HL-60 (cell line): ENCODE measurements around the gene NOC4L.

Experiments used
- DNase-seq, 2 experiments: peaks; one replicate each; pipeline ENCODE4 v3.0.0-alpha.2; 2010 to 2020; ENCODE audit warnings: low read depth in 1 of 2, low spot score in 1 of 2
- H3K27ac ChIP-seq: fragments of 250-450 bp; sonication (Bioruptor Pico); replicated peaks from 2 replicates; pipeline ENCODE4 v1.5.1; 2020; ENCODE audit warnings: mild to moderate bottlenecking, moderate library complexity
- H3K27me3 ChIP-seq: fragments of 250-450 bp; sonication (Bioruptor Pico); 2 replicates; pipeline ENCODE4 v1.5.1; 2021; ENCODE audit warnings: mild to moderate bottlenecking, moderate library complexity; ENCODE audit not compliant: insufficient read depth, poor library complexity, severe bottlenecking
- H3K4me3 ChIP-seq: replicated peaks from 2 replicates; pipeline ENCODE4 v1.5.1; 2011; ENCODE audit warnings: mild to moderate bottlenecking, control low read depth, low read length; ENCODE audit not compliant: insufficient read depth
- GABPA ChIP-seq: IDR thresholded peaks from 2 replicates; pipeline ENCODE4 v1.6.1; 2012; ENCODE audit warnings: low read depth
- POLR2AphosphoS5 ChIP-seq: IDR thresholded peaks from 2 replicates; pipeline ENCODE4 v1.6.1; 2012; ENCODE audit warnings: low read depth
- SPI1 ChIP-seq: IDR thresholded peaks from 2 replicates; pipeline ENCODE4 v1.6.1; 2012; ENCODE audit warnings: low read depth, mild to moderate bottlenecking, borderline replicate concordance
- TF ChIP-seq, protein P1 (sequence below): IDR thresholded peaks from one replicate; pipeline ENCODE4 v1.5.1; 2011; ENCODE audit warnings: low read length, control low read depth, inconsistent platforms; ENCODE audit not compliant: insufficient read depth
- TF ChIP-seq, protein P2 (sequence below): IDR thresholded peaks from 2 replicates; pipeline ENCODE4 v1.6.1; 2012; ENCODE audit warnings: low read depth; ENCODE audit not compliant: insufficient replicate concordance

Gene NOC4L

DNA sequence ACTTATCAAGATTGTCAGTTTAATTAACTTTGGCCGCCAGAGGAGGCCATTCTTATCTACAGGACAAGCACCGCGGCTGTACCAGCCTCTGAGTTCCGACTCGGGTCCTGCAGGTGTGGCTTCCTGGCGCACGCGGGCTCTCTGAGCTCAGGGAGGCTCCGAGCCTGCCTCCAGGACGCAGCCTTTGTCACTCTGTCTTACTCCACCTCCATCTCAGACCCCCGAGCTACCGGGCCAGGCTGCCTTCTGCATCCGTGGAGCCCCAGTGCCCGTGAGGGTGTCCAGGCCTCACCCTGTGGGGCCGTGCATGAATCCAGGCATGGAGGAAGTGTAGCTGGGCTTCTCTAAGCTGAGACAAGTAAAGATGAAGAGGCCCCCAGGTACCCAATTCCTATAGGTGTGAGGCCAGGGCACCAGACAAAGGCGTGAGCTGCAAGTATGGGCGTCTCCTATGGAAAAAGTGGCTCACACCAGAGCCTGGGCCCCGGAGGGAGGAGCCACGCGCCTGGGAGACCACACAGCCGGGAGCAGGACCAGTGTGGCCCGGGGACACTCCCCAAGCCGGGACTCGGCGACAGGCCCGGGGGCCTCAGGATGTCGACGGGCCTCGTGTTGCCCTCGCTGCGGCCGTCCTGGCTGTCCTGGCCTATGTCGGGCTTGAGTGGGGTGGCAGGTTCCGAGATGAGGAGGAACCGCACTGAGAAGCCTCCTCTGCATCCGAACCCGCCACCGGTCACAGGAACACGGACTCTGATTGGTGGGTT is 42.8 kb downstream of the NOC4L start:
- no peak for TF ChIP-seq GABPA
- no peak for TF ChIP-seq SPI1
- no peak for TF ChIP-seq POLR2AphosphoS5
- TF ChIP-seq, protein P1, sequence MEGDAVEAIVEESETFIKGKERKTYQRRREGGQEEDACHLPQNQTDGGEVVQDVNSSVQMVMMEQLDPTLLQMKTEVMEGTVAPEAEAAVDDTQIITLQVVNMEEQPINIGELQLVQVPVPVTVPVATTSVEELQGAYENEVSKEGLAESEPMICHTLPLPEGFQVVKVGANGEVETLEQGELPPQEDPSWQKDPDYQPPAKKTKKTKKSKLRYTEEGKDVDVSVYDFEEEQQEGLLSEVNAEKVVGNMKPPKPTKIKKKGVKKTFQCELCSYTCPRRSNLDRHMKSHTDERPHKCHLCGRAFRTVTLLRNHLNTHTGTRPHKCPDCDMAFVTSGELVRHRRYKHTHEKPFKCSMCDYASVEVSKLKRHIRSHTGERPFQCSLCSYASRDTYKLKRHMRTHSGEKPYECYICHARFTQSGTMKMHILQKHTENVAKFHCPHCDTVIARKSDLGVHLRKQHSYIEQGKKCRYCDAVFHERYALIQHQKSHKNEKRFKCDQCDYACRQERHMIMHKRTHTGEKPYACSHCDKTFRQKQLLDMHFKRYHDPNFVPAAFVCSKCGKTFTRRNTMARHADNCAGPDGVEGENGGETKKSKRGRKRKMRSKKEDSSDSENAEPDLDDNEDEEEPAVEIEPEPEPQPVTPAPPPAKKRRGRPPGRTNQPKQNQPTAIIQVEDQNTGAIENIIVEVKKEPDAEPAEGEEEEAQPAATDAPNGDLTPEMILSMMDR: no peak
- TF ChIP-seq, protein P2, sequence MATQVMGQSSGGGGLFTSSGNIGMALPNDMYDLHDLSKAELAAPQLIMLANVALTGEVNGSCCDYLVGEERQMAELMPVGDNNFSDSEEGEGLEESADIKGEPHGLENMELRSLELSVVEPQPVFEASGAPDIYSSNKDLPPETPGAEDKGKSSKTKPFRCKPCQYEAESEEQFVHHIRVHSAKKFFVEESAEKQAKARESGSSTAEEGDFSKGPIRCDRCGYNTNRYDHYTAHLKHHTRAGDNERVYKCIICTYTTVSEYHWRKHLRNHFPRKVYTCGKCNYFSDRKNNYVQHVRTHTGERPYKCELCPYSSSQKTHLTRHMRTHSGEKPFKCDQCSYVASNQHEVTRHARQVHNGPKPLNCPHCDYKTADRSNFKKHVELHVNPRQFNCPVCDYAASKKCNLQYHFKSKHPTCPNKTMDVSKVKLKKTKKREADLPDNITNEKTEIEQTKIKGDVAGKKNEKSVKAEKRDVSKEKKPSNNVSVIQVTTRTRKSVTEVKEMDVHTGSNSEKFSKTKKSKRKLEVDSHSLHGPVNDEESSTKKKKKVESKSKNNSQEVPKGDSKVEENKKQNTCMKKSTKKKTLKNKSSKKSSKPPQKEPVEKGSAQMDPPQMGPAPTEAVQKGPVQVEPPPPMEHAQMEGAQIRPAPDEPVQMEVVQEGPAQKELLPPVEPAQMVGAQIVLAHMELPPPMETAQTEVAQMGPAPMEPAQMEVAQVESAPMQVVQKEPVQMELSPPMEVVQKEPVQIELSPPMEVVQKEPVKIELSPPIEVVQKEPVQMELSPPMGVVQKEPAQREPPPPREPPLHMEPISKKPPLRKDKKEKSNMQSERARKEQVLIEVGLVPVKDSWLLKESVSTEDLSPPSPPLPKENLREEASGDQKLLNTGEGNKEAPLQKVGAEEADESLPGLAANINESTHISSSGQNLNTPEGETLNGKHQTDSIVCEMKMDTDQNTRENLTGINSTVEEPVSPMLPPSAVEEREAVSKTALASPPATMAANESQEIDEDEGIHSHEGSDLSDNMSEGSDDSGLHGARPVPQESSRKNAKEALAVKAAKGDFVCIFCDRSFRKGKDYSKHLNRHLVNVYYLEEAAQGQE: no peak
- no peak overlapping the region for H3K4me3 ChIP-seq
- H3K27ac ChIP-seq: no peak overlapping the region
- no peak for DNase-seq
- H3K27me3 ChIP-seq: peaks cover 27% of the 10 kb centered on the region

DNA sequence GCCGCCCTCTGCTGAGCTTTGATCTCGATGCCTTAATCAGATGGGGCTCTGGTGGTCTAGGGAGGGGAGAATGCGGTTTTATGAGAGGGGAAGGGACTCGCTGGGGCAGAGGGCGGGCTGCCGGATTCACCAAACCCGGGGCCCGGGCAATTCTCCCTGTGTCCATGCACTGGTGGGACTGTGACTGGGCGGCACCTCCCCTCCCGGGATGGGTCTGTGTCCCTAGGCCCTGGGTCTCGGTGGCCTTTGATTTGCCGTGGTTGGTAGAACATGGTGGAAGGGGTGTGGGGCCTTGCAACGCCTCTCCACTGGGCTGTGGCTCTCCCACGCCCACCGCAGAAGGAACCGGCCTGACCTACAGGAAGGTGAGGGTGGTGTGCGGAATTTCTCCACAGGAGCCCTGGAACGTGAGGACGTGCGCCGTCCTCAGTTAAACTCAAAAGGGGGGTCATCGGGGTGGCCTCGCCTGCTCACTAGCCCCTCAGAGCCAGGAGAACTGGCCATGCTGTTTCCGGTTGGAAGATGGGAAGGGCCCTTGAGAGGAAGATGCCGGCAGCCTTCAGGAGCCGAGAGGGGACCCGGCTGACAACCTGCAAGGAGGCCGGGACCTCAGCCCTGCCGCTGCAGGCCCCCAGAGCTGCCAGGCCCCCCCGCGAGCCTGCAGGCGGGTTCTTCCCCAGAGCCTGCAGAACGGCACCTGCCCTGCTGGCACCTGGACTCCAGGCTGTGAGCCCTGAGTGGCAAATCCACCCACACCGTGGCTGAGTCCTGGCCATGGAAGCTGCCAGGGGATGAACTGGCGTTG is 43.6 kb downstream of the NOC4L start:
- Histone ChIP-seq H3K27ac (no peak overlapping the region), H3K27me3 (peaks cover 27% of the 10 kb centered on the region), H3K4me3 (no peak overlapping the region)
- no peak for DNase-seq
- TF ChIP-seq POLR2AphosphoS5 (no peak), GABPA (no peak), SPI1 (no peak)
- TF ChIP-seq, protein P1: no peak
- TF ChIP-seq, protein P2: no peak

DNA sequence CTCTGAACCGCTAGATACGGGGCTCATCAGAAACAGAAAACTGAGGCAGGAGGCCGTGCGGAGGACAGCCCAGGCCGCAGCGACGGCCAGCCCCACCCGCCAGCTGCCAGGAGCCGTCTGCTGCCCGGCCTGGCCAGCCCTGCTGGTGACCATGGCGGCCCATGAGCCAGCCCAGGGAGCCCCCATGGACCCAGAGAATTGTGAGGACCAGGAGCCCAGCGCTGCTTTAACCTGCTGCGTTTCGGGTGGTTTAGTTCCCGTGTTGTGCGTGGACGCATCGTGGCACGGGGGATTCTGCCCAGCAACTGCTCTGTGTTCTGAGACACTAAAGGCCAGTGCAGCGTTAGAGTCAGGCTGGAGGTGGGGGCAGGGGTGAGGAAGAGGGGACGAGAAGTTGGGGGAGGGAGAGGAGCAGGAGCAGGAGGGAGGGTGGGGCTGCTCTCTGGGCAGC is 44.2 kb downstream of the NOC4L start:
- H3K27me3 ChIP-seq: peaks cover 27% of the 10 kb centered on the region
- TF ChIP-seq, protein P1: no peak
- TF ChIP-seq, protein P2: no peak
- no peak for TF ChIP-seq SPI1
- DNase-seq: no peak
- H3K4me3 ChIP-seq: no peak overlapping the region
- no peak overlapping the region for H3K27ac ChIP-seq
